NCI-H1417 (cell line): ENCODE results near the gene LITAFD.
A peak's percentile ranks its signal among the peaks of the same experiment; 100 is the strongest.
"Not testable (repeated sequence)": the region's sequence is repeated elsewhere in the genome, so short reads cannot be mapped to it uniquely, and the experiment has no call there.

ENCODE experiments used
- DNase-seq, 3 experiments: peaks; one replicate each; lab custom pipeline; 2025; lab: John Stamatoyannopoulos, UW

The LITAFD gene

GRCh38 chr16:8872967-8873865 is 8.9 kb upstream of the LITAFD start:
- DNase-seq = no peak

GRCh38 chr16:8873866-8874195 is 8.3 kb upstream of the LITAFD start:
- not testable (repeated sequence) for DNase-seq

- DNase-seq = no peak
These were observed 7.8 kb upstream of the LITAFD start for GRCh38 chr16:8874388-8874787.

- not testable (repeated sequence) for DNase-seq
These were observed 6.8 kb upstream of the LITAFD start for GRCh38 chr16:8875317-8875716.

GRCh38 chr16:8877894-8878522 is 4.1 kb upstream of the LITAFD start:
- no peak for DNase-seq

GRCh38 chr16:8878523-8878911 is 3.6 kb upstream of the LITAFD start:
- no peak for DNase-seq

GRCh38 chr16:8880839-8881510 is 1.2 kb upstream of the LITAFD start:
- no peak for DNase-seq

- no peak for DNase-seq
These were observed 700 bp downstream of the LITAFD start for GRCh38 chr16:8882725-8883377.

GRCh38 chr16:8885674-8886592 is 3.8 kb downstream of the LITAFD start:
- peak in 2 of 3 experiments; percentile 49 to 52 for DNase-seq

- DNase-seq = no peak
These were observed 4.7 kb downstream of the LITAFD start for GRCh38 chr16:8886593-8887430.

GRCh38 chr16:8887431-8887765 is 5.2 kb downstream of the LITAFD start:
- DNase-seq = no peak

- DNase-seq = no peak
These were observed 5.9 kb downstream of the LITAFD start for GRCh38 chr16:8887952-8888560.

GRCh38 chr16:8888951-8889892 is 7.1 kb downstream of the LITAFD start:
- no peak for DNase-seq

GRCh38 chr16:8889893-8890548 is 7.9 kb downstream of the LITAFD start:
- DNase-seq = no peak

GRCh38 chr16:8890549-8890921 is 8.4 kb downstream of the LITAFD start:
- no peak for DNase-seq

GRCh38 chr16:8892101-8892575 is 10.0 kb downstream of the LITAFD start:
- no peak for DNase-seq

- no peak for DNase-seq
These were observed 11.3 kb downstream of the LITAFD start for GRCh38 chr16:8893426-8893825.

GRCh38 chr16:8893976-8894690 is 12.0 kb downstream of the LITAFD start:
- DNase-seq = no peak
